ENCODE data around the gene NOL4L. TPM values are rescaled to one million over a fixed set of nuclear protein-coding genes. Genes with fewer than 3 reads are reported as not detected.

Gene NOL4L
- total RNA-seq, 4 donors from 2014 or later: 2.6 to 12.8 (median 6.4) TPM

DNA sequence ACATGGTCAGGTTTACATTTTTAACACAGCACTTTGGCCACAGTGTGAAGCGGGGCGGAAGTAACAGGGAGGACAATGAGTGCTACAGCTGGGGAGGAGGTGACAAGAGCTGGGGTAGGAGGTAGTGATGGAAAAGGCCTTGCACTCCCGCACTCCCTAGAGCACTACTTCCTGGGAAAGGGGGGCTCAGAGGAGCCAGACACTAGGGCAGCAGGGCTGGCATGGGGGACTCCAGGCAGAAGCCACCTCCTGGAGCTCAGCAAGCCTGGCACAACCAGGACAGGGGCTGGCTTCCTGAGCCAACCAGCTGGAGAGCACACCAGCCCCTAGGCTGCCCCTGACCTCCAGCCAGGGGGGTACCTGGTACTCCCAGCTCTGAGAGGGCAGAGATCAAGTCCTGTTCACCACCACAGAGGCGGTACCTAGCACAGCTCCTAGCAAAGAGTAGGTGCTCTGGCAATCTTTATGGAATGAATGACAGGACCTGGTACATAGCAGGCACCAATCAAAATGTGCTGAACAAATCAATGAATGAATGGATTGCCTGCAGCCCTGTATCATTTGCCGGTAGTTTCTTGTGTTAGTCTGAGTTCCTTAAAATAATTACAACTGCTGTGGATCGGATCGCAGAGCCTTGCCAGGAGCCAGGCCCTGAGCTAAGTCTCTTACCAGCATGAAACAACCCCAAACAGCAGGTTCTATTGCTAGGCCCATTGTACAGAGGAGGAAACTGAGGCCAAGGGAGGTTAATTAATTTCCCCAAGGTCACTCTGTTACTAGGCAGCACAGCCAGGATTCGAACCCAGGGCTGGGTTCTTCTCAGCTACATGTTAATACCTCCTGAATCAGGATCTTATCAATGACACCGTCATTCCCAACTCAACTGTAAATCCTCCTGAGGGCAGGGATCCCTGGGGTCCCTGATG, 15.5 kb downstream of the NOL4L start:
- H3K9me3 ChIP-seq: no peaks in the 10 kb centered on the region
- no peak for DNase-seq (ENCODE audit: low spot score in 2 of 2)
- WGBS: 83% methylated on average over 9 of the region's 9 CpGs
- H3K4me3 ChIP-seq: no peak overlapping the region
- no peak overlapping the region for H3K27ac ChIP-seq
- TF ChIP-seq, protein P1, sequence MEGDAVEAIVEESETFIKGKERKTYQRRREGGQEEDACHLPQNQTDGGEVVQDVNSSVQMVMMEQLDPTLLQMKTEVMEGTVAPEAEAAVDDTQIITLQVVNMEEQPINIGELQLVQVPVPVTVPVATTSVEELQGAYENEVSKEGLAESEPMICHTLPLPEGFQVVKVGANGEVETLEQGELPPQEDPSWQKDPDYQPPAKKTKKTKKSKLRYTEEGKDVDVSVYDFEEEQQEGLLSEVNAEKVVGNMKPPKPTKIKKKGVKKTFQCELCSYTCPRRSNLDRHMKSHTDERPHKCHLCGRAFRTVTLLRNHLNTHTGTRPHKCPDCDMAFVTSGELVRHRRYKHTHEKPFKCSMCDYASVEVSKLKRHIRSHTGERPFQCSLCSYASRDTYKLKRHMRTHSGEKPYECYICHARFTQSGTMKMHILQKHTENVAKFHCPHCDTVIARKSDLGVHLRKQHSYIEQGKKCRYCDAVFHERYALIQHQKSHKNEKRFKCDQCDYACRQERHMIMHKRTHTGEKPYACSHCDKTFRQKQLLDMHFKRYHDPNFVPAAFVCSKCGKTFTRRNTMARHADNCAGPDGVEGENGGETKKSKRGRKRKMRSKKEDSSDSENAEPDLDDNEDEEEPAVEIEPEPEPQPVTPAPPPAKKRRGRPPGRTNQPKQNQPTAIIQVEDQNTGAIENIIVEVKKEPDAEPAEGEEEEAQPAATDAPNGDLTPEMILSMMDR (IDR thresholded peaks at IDR 0.05): no peak
- TF ChIP-seq POLR2A (IDR thresholded peaks at IDR 0.05) (no peak), EP300 (IDR thresholded peaks at IDR 0.05) (no peak), POLR2AphosphoS5 (IDR thresholded peaks at IDR 0.05) (no peak)
- H3K36me3 ChIP-seq: no peaks in the 10 kb centered on the region
- peaks cover 6% of the 10 kb centered on the region for H3K27me3 ChIP-seq
- H3K4me1 ChIP-seq: peaks cover 2% of the 10 kb centered on the region

DNA sequence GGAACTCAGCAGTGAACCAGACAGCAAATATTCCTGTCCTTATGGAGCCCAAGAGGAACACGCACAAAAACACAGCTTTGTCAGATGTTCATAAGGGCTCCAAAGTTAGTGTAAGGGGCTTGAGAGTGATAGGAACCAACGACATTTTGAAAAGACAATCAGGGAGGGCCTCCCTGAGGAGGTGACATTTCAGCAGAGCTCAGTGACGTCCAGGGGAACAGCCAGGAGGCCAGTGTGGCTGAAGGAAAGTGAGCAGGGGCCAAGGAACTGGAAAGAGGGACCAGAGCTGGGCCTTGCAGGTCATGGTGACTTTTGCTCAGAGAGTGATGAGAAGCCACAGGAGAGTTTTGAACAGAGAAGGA, 16.1 kb downstream of the NOL4L start:
- Histone ChIP-seq H3K4me1 (peaks cover 2% of the 10 kb centered on the region), H3K4me3 (no peak overlapping the region), H3K36me3 (no peaks in the 10 kb centered on the region), H3K9me3 (no peaks in the 10 kb centered on the region), H3K27me3 (peaks cover 6% of the 10 kb centered on the region), H3K27ac (no peak overlapping the region)
- WGBS: 86% methylated on average over 3 of the region's 3 CpGs
- TF ChIP-seq EP300 (IDR thresholded peaks at IDR 0.05) (no peak), POLR2AphosphoS5 (IDR thresholded peaks at IDR 0.05) (no peak), POLR2A (IDR thresholded peaks at IDR 0.05) (no peak)
- TF ChIP-seq, protein P1 (IDR thresholded peaks at IDR 0.05): no peak
- no peak for DNase-seq (ENCODE audit: low spot score in 2 of 2)

DNA sequence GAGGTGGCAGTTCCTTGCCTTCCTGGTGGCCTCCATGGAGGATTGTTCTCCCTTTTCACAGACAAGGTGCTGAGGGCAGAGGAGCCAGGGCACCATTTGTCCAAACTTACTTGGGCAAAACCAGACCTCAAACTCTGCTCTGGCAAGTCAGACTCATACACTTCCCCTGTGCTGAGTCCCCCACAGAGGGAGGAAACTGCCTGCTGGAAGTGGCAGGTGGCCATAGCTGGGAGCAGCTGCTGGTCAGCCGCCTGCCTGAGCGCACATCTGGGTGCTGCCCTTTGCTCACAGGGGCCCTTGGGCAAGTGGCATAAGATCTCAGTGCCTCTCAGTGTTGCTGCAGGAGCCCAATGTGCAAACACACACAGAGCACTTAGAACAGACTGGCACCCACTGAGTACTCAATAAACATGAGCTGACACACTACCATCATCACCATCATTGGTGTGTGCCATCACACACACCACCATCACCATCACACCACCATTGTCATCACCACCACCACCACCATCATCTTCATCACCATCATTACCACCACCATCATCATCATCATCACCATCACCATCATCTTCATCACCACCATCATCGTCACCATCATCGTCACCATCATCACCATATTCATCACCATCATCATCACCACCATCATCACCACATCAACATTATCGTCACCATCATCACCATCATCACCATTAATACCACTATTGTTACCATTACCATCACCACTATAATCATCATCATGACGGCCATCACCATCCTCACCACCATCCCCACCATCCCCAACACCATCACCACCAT, 17.6 kb downstream of the NOL4L start:
- TF ChIP-seq POLR2AphosphoS5 (IDR thresholded peaks at IDR 0.05): no peak
- TF ChIP-seq, protein P1 (IDR thresholded peaks at IDR 0.05): no peak
- TF ChIP-seq POLR2A (IDR thresholded peaks at IDR 0.05): no peak
- TF ChIP-seq EP300 (IDR thresholded peaks at IDR 0.05): no peak
- no peaks in the 10 kb centered on the region for H3K27me3 ChIP-seq
- H3K4me3 ChIP-seq: no peak overlapping the region
- H3K4me1 ChIP-seq: peaks cover 2% of the 10 kb centered on the region
- H3K9me3 ChIP-seq: no peaks in the 10 kb centered on the region
- WGBS: 94% methylated on average over 6 of the region's 6 CpGs
- no peak for DNase-seq (ENCODE audit: low spot score in 2 of 2)
- H3K36me3 ChIP-seq: no peaks in the 10 kb centered on the region
- H3K27ac ChIP-seq: no peak overlapping the region

DNA sequence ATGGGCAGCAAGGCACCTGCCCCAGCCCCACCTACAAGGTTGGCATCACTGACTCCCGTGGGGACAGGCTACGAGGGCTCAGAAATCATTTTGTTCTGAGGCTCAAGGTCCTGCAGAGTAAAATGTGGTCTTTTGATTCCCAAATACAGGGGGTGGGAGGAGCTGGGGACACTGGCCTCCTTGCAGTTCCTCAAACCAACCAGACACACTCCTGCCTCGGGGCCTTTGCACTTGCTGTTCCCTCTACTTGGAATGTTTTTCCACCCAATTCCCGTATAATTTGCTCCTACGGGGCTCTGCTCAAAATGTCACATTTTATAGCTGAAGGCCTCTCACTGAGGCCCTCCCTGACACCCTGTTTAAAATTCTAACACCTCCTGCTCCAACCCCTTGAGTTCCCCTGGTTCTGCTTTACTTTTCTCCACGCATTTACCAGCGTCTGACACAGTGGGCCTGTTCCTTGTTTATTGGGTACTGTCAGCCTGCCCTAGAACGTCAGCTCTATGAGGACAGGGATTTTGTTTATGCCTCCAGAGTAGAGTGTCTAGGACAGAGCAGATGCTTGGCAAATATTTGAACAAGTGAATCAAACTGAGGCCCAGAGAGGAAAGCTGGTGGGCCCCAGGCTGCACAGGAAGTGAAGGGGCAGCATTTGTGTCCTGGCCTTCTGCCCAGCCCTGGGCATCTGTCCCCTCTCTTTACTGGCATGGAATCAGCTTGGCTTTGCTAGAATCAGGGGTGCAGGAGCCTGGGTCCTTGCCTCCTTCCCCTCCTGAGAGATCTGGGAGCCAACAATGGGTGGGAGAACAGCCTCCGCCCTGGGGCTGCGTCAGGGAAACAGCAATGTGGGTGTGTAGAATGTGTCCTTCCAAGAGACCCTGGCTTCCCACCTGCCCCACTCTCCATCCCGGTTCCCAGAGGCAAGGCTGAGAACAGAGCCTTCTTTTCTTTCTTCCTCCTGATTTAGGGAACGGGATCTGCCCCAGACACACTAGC, 18.5 kb downstream of the NOL4L start:
- H3K9me3 ChIP-seq: no peaks in the 10 kb centered on the region
- DNase-seq (ENCODE audit: low spot score in 2 of 2): no peak
- TF ChIP-seq POLR2AphosphoS5 (IDR thresholded peaks at IDR 0.05) (no peak), EP300 (IDR thresholded peaks at IDR 0.05) (no peak), POLR2A (IDR thresholded peaks at IDR 0.05) (no peak)
- TF ChIP-seq, protein P1 (IDR thresholded peaks at IDR 0.05): no peak
- no peaks in the 10 kb centered on the region for H3K36me3 ChIP-seq
- H3K27me3 ChIP-seq: no peaks in the 10 kb centered on the region
- H3K4me1 ChIP-seq: peaks cover 2% of the 10 kb centered on the region
- H3K4me3 ChIP-seq: no peak overlapping the region
- WGBS: 73% methylated on average over 10 of the region's 12 CpGs
- H3K27ac ChIP-seq: no peak overlapping the region

All from suprapubic skin (tissue), 4 donors.